HG03139 (cell line): Measurements from ENCODE around the gene DENND6A.
"Not testable (repeated sequence)": the region's sequence is repeated elsewhere in the genome, so short reads cannot be mapped to it uniquely, and the experiment has no call there.

Source experiments
- ATAC-seq: cut with Tn5 transposase; IDR thresholded peaks from one replicate; pipeline ENCODE4 v1.9.1; 2021; ENCODE audit not compliant: unreplicated experiment

Gene DENND6A, protein sequence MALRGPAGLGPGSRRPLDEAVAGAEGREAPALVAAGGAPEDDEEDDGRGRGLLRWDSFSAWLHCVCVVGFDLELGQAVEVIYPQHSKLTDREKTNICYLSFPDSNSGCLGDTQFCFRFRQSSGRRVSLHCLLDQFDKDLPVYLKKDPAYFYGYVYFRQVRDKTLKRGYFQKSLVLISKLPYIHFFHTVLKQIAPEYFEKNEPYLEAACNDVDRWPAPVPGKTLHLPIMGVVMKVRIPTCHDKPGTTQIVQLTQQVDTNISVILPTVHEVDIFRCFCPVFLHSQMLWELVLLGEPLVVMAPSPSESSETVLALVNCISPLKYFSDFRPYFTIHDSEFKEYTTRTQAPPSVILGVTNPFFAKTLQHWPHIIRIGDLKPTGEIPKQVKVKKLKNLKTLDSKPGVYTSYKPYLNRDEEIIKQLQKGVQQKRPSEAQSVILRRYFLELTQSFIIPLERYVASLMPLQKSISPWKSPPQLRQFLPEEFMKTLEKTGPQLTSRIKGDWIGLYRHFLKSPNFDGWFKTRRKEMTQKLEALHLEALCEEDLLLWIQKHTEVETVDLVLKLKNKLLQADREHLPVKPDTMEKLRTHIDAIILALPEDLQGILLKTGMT

GRCh38 chr3:57692396-57693147 is at the start of gene DENND6A:
TSS of gene DENND6A (minus strand) at chr3:57693077. CDS start at chr3:57693018, 59 bp downstream.
- peak; percentile 72 for ATAC-seq

DNA sequence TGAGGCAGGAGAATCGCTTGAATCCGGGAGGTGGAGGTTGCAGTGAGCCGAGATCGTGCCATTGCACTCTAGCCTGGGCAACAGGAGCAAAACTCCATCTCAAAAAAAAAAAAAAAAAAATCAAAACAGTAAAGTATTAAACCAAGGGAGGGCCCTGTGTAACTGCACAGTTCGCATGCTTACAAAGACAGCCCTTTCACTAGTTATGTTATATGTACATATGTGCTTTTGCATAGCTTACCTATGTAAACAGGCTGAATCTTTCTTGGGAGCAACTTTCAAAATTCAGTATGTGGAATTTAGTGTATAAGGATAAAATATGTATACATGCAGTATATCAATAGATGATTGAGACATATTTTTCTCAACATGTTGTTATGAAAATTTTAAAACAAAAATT is 47.1 kb upstream of the DENND6A start:
- ATAC-seq, result no peak

GRCh38 chr3:57738391-57738790 is 45.5 kb upstream of the DENND6A start:
- no peak for ATAC-seq

DNA sequence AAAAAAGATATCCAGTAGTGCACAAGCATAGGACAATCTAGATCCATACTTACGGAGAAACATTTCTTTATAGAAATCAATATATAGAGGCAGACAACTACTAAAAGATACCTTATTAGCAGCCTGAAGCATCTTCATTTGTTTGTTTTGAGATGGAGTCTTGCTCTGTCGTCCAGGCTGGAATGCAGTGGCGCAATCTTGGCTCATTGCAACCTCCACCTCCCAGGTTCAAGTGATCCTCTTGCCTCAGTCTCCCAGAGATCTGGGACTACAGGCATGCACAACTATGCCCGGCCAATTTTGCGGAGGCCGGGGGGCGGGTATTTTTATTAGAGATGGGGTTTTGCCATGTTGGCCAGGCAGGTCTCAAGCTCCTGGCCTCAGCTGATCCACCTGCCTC is 45.0 kb upstream of the DENND6A start:
- no peak for ATAC-seq

- no peak for ATAC-seq
Observed at GRCh38 chr3:57735405-57735804, 42.5 kb upstream of the DENND6A start.

GRCh38 chr3:57733790-57734189 is 40.9 kb upstream of the DENND6A start:
- no peak for ATAC-seq

- ATAC-seq, result no peak
Observed at GRCh38 chr3:57731311-57731710, 38.4 kb upstream of the DENND6A start.

- no peak for ATAC-seq
Observed at GRCh38 chr3:57730682-57731081, 37.8 kb upstream of the DENND6A start.

GRCh38 chr3:57729334-57730045 is 36.6 kb upstream of the DENND6A start:
- ATAC-seq, result no peak

GRCh38 chr3:57727106-57727505 is 34.2 kb upstream of the DENND6A start:
- ATAC-seq, result no peak

- no peak for ATAC-seq
Observed at GRCh38 chr3:57726397-57726796, 33.5 kb upstream of the DENND6A start.

- ATAC-seq, result no peak
Observed at GRCh38 chr3:57718118-57718517, 25.2 kb upstream of the DENND6A start.

GRCh38 chr3:57717205-57717868 is 24.5 kb upstream of the DENND6A start:
- no peak for ATAC-seq

DNA sequence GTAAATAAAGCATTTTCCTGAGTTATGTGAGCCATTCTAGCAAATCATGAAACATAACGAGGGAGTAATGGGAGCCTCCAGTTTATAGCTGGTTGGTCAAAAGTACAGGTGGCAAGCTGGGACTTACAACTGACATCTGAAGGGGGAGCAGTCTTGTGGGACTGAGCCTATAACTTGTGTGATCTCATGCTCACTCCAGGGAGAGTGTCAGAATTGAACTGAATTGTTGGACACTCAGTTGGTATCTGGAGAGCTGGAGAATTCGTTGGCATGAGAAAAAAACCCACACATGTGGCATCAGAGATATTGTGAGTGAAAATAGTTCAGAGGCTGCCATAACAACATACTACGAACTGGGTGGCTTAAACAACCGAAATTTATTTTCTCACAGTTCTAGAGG is 22.8 kb upstream of the DENND6A start:
- no peak for ATAC-seq

DNA sequence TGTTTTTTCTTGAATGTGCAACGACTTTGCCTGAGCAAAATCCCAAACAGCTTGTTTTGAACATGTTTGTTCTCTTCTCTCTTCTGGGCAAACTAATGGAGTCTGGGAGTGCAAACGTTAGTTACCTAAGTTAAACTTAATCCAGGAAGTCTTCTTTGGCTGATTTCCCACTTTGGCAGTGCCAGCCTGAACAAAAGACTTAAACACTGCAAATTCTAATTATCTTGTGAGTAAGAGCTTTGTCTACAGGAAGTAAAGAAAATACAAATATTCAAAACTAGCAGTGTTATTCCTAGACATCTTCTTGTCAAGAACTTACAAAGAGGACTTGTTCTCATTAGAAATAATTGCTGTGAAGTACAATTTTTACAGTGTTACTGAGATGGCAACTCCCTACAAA is 16.7 kb upstream of the DENND6A start:
- no peak for ATAC-seq

GRCh38 chr3:57709031-57709430 is 16.2 kb upstream of the DENND6A start:
- ATAC-seq, result no peak

DNA sequence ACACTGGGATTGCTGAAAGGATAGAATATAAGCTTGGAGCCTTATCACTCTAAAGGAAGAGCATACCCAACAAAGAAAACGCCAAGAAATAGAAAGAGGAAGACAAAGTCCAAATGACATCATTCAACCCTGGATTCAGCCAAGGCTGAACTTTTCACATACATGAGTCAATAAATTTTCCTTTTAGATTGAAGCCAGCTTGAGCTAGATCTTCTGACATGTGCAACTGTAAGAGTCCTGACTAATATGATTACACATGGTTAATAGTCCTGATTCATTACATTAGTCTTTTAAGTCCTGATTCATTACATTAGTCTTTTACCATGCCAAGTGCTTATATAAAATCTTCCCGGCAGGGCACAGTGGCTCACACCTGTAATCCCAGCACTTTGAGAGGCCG is 13.6 kb upstream of the DENND6A start:
- ATAC-seq, result no peak

GRCh38 chr3:57705351-57705750 is 12.5 kb upstream of the DENND6A start:
- ATAC-seq, result not testable (repeated sequence)

DNA sequence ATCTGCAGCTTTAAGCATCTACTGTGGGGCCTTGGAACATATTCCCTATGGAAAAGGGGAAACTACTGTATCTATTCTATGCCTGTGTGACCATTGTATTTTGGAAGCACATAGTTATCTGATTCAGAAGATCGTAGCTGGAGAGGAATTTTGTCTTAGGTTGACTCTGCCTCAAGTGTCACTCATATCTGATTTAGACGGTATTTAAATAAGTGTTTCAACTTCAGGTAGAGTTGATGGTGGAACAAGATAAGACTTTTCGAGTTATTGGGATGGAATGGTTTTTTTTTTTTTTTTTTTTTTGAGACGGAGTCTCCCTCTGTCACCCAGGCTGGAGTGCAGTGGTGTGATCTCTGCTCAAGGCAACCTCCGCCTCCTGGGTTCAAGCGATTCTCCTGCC is 8.9 kb upstream of the DENND6A start:
- ATAC-seq, result no peak

DNA sequence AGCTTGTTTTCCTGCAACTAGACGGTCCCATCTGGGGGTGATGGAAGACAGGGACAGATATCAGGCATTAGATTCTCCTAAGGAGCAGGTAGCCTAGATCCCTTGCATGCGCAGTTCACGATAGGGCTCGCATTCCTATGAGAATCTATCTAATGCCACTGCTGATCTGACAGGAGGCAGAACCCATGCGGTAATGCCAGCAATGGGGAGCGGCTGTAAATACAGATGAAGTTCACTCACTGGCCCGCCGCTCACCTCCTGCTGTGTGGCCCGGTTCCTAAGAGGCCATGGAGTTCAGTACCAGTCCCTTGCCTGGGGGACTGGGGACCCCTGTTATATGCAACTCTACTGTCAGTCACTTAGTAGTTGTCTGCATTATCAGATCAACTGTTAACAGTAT is 7.9 kb upstream of the DENND6A start:
- ATAC-seq, result no peak

DNA sequence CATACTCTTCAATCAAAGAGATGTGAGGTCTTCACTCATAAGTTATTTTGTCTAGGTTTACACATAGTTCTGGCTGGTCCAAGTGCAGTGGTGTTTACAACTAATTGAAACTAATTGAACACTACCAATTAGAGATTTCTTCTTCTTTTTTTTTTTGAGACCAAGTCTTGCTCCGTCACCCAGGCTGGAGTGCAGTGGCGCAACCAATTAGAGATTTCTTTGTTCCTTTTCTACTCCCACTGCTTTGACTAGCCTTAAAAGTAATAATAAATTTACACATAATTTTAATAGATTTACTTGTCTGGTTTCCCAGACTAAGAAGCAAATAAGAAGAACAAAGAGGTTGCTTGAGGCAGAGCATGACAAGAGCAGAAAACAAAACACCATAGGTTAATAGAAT is 6.7 kb upstream of the DENND6A start:
- no peak for ATAC-seq
